Activated CD4-positive, alpha-beta T cell treated with anti-CD3 and anti-CD28 coated beads, Interleukin-2, amount 10 ng/mL, durations not matched to agents 24 days and 14 days (primary cell): Measurements from ENCODE around the gene CFAP251. TPM values are rescaled to one million over a fixed set of nuclear protein-coding genes. Genes with fewer than 3 reads are reported as not detected.
"Not testable (repeated sequence)": the region's sequence is repeated elsewhere in the genome, so short reads cannot be mapped to it uniquely, and the experiment has no call there.

ENCODE experiments used
- DNase-seq: peaks from one replicate; pipeline ENCODE4 v3.0.0; 2022
- H3K27ac Mint-ChIP-seq: one replicate; pipeline ENCODE4 v1.8.0; 2022; ENCODE audit warnings: mild to moderate bottlenecking, mixed read lengths
- H3K27me3 Mint-ChIP-seq: one replicate; pipeline ENCODE4 v1.8.0; 2022; ENCODE audit warnings: mixed read lengths
- H3K36me3 Mint-ChIP-seq: one replicate; pipeline ENCODE4 v1.8.0; 2022; ENCODE audit warnings: low read depth, mild to moderate bottlenecking, mixed read lengths
- H3K4me1 Mint-ChIP-seq: one replicate; pipeline ENCODE4 v1.8.0; 2021; ENCODE audit warnings: mixed read lengths
- H3K4me3 Mint-ChIP-seq: one replicate; pipeline ENCODE4 v1.8.0; 2022; ENCODE audit warnings: mild to moderate bottlenecking, moderate library complexity, mixed read lengths
- H3K9me3 Mint-ChIP-seq: one replicate; pipeline ENCODE4 v1.8.0; 2021; ENCODE audit warnings: mixed read lengths
- intact Hi-C: fragments of 100-400 bp; cut with micrococcal nuclease; formaldehyde crosslinking; loops from one replicate; pipeline ENCODE4 v1.15.1; 2023
- total RNA-seq: library from RNA; stranded (reverse); gene quantifications from 2 replicates; pipeline ENCODE4 v1.2.3, GENCODE V29; 2022

CFAP251 gene
- total RNA-seq, 1 donor from 2014 or later, result 1.1 TPM

- no peaks in the 10 kb centered on the region for H3K27me3 Mint-ChIP-seq
- no peak overlapping the region for H3K4me3 Mint-ChIP-seq
- intact Hi-C loops, result no loop called here
- H3K9me3 Mint-ChIP-seq, result no peaks in the 10 kb centered on the region
- no peak overlapping the region for H3K27ac Mint-ChIP-seq
- H3K4me1 Mint-ChIP-seq, result no peaks in the 10 kb centered on the region
- H3K36me3 Mint-ChIP-seq, result peaks cover 2% of the 10 kb centered on the region
- DNase-seq, result no peak
Observed at GRCh38 chr12:122036153-122036552, 117.8 kb downstream of the CFAP251 start.

GRCh38 chr12:122040579-122041386, 122.4 kb downstream of the CFAP251 start:
- H3K9me3 Mint-ChIP-seq, result no peaks in the 10 kb centered on the region
- no peak overlapping the region for H3K4me3 Mint-ChIP-seq
- no peak overlapping the region for H3K27ac Mint-ChIP-seq
- no peaks in the 10 kb centered on the region for H3K4me1 Mint-ChIP-seq
- H3K27me3 Mint-ChIP-seq, result no peaks in the 10 kb centered on the region
- intact Hi-C loops, result no loop called here
- H3K36me3 Mint-ChIP-seq, result peaks cover 4% of the 10 kb centered on the region
- no peak for DNase-seq

GRCh38 chr12:122041458-122041857, 123.1 kb downstream of the CFAP251 start:
- H3K4me1 Mint-ChIP-seq, H3K27me3 Mint-ChIP-seq, DNase-seq, H3K36me3 Mint-ChIP-seq, H3K4me3 Mint-ChIP-seq, H3K9me3 Mint-ChIP-seq, H3K27ac Mint-ChIP-seq, intact Hi-C loops: not testable (repeated sequence)

- no peak overlapping the region for H3K27ac Mint-ChIP-seq
- no peaks in the 10 kb centered on the region for H3K9me3 Mint-ChIP-seq
- no peak for DNase-seq
- no peaks in the 10 kb centered on the region for H3K4me1 Mint-ChIP-seq
- H3K36me3 Mint-ChIP-seq, result peaks cover 4% of the 10 kb centered on the region
- no peaks in the 10 kb centered on the region for H3K27me3 Mint-ChIP-seq
- intact Hi-C loops, result no loop called here
- H3K4me3 Mint-ChIP-seq, result no peak overlapping the region
Observed at GRCh38 chr12:122042910-122043309, 124.5 kb downstream of the CFAP251 start.

GRCh38 chr12:122043476-122043875, 125.1 kb downstream of the CFAP251 start:
- no peaks in the 10 kb centered on the region for H3K27me3 Mint-ChIP-seq
- H3K4me3 Mint-ChIP-seq, result no peak overlapping the region
- H3K9me3 Mint-ChIP-seq, result no peaks in the 10 kb centered on the region
- intact Hi-C loops, result no loop called here
- H3K27ac Mint-ChIP-seq, result no peak overlapping the region
- DNase-seq, result no peak
- no peaks in the 10 kb centered on the region for H3K4me1 Mint-ChIP-seq
- H3K36me3 Mint-ChIP-seq, result peaks cover 4% of the 10 kb centered on the region

- Mint-ChIP-seq H3K9me3 (no peaks in the 10 kb centered on the region), H3K4me3 (no peak overlapping the region), H3K36me3 (peaks cover 4% of the 10 kb centered on the region), H3K4me1 (no peaks in the 10 kb centered on the region), H3K27ac (no peak overlapping the region), H3K27me3 (no peaks in the 10 kb centered on the region)
- DNase-seq, result no peak
- intact Hi-C loops, result no loop called here
Observed at GRCh38 chr12:122045262-122045661, 126.9 kb downstream of the CFAP251 start.

- Mint-ChIP-seq H3K36me3 (peaks cover 4% of the 10 kb centered on the region), H3K27ac (no peak overlapping the region), H3K4me3 (no peak overlapping the region), H3K9me3 (no peaks in the 10 kb centered on the region), H3K4me1 (no peaks in the 10 kb centered on the region), H3K27me3 (no peaks in the 10 kb centered on the region)
- no peak for DNase-seq
- intact Hi-C loops, result no loop called here
Observed at GRCh38 chr12:122046145-122046544, 127.8 kb downstream of the CFAP251 start.

GRCh38 chr12:122048151-122048550, 129.8 kb downstream of the CFAP251 start:
- DNase-seq, result no peak
- Mint-ChIP-seq H3K27me3 (no peaks in the 10 kb centered on the region), H3K4me3 (no peak overlapping the region), H3K36me3 (peaks cover 4% of the 10 kb centered on the region), H3K4me1 (no peaks in the 10 kb centered on the region), H3K27ac (no peak overlapping the region), H3K9me3 (no peaks in the 10 kb centered on the region)
- intact Hi-C loops, result no loop called here

- H3K4me1 Mint-ChIP-seq, result peaks cover 4% of the 10 kb centered on the region
- DNase-seq, result no peak
- H3K27me3 Mint-ChIP-seq, result no peaks in the 10 kb centered on the region
- H3K9me3 Mint-ChIP-seq, result no peaks in the 10 kb centered on the region
- H3K36me3 Mint-ChIP-seq, result peaks cover 1% of the 10 kb centered on the region
- intact Hi-C loops, result no loop called here
- H3K27ac Mint-ChIP-seq, result no peak overlapping the region
- no peak overlapping the region for H3K4me3 Mint-ChIP-seq
Observed at GRCh38 chr12:122049827-122050226, 131.4 kb downstream of the CFAP251 start.

GRCh38 chr12:122050706-122051105, 132.3 kb downstream of the CFAP251 start:
- intact Hi-C loops, result no loop called here
- Mint-ChIP-seq H3K36me3 (no peaks in the 10 kb centered on the region), H3K27me3 (no peaks in the 10 kb centered on the region), H3K4me1 (peaks cover 6% of the 10 kb centered on the region), H3K27ac (no peak overlapping the region), H3K4me3 (no peak overlapping the region), H3K9me3 (no peaks in the 10 kb centered on the region)
- DNase-seq, result no peak

- no peak overlapping the region for H3K4me3 Mint-ChIP-seq
- DNase-seq, result no peak
- no peaks in the 10 kb centered on the region for H3K36me3 Mint-ChIP-seq
- H3K27me3 Mint-ChIP-seq, result no peaks in the 10 kb centered on the region
- intact Hi-C loops, result no loop called here
- peaks cover 6% of the 10 kb centered on the region for H3K4me1 Mint-ChIP-seq
- no peak overlapping the region for H3K27ac Mint-ChIP-seq
- no peaks in the 10 kb centered on the region for H3K9me3 Mint-ChIP-seq
Observed at GRCh38 chr12:122051231-122051876, 133.0 kb downstream of the CFAP251 start.

GRCh38 chr12:122052285-122052684, 133.9 kb downstream of the CFAP251 start:
- Mint-ChIP-seq H3K9me3 (no peaks in the 10 kb centered on the region), H3K4me3 (no peak overlapping the region)
- intact Hi-C loops, result no loop called here

More at GRCh38 chr12:122052285-122052684, 133.9 kb downstream of the CFAP251 start:
- Mint-ChIP-seq H3K27me3 (no peaks in the 10 kb centered on the region), H3K36me3 (peaks cover 2% of the 10 kb centered on the region), H3K27ac (no peak overlapping the region), H3K4me1 (peaks cover 6% of the 10 kb centered on the region)
- DNase-seq, result no peak
